NCI-H1694 treated with DMSO at 0.1 percent for 48 hours (cell line): ENCODE results near the gene RPLP1.

Experiments
- DNase-seq: peaks from one replicate; lab custom pipeline; 2025; lab: John Stamatoyannopoulos, UW

RPLP1 gene

GRCh38 chr15:69498282-69498681 is 45.7 kb downstream of the RPLP1 start:
- no peak for DNase-seq

DNA sequence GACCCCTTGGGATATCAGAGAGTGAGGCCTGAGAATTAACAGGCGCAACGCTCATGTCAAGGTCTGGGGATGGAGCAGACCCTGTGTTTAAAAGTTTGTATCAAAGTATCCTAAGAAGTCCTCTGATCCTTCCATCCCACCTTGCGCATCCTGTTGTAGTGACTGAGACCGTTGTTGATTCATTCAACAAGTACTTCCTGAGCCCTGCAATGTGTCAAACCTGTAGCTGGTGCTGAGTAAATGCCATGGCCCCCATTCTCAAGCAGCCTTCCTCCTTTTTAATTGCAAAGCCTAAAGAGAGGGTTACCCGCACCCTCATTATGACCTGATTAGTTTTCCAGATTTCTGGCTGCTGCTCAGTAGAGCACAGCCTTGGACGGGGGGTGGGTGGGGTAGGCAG is 46.4 kb downstream of the RPLP1 start:
- no peak for DNase-seq

GRCh38 chr15:69499521-69500211 is 47.0 kb downstream of the RPLP1 start:
- no peak for DNase-seq

DNA sequence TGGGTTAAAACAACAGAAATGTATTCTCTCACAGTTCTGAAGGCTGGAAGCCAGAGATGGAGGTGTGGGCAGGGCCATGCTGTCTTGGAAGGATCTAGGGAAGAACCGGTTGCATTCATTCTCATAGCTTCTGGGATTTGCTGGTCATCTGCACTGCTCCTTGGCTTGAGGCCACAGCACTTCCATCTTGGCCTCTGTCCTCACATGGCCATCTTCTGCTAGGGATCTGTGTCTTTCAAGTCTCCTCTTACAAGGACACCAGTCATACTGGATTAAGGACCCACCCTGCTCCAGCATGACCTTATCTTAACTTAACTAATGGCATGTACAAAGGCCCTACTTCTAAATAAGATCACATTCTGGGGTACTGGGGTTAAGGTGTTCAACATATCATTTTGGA is 47.7 kb downstream of the RPLP1 start:
- no peak for DNase-seq

- DNase-seq = no peak
These were observed 48.8 kb downstream of the RPLP1 start for GRCh38 chr15:69501456-69501855.

GRCh38 chr15:69502470-69503045 is 49.9 kb downstream of the RPLP1 start:
- DNase-seq = no peak

GRCh38 chr15:69504352-69505040 is 51.9 kb downstream of the RPLP1 start:
- DNase-seq = no peak
